HG03025 (cell line): Measurements from ENCODE around the gene IGSF3.

Experiments used
- ATAC-seq: cut with Tn5 transposase; IDR thresholded peaks from one replicate; pipeline ENCODE4 v1.9.1; 2021; ENCODE audit warnings: mild to moderate bottlenecking, moderate library complexity; ENCODE audit not compliant: unreplicated experiment, low FRiP score

IGSF3 gene

GRCh38 chr1:116667575-116668105 lies at the start of gene IGSF3:
IGSF3 (minus strand) TSS chr1:116667733; CDS start chr1:116666326, 1,407 bp downstream.
- ATAC-seq: no peak

- no peak for ATAC-seq
Measured at GRCh38 chr1:116717318-116717717, 49.8 kb upstream of the IGSF3 start.

- no peak for ATAC-seq
Measured at GRCh38 chr1:116716391-116716790, 48.9 kb upstream of the IGSF3 start.

- no peak for ATAC-seq
Measured at GRCh38 chr1:116713474-116713873, 45.9 kb upstream of the IGSF3 start.

GRCh38 chr1:116712510-116712909 lies 45.0 kb upstream of the IGSF3 start:
- no peak for ATAC-seq

GRCh38 chr1:116711263-116711840 lies 43.8 kb upstream of the IGSF3 start:
- ATAC-seq: no peak

- no peak for ATAC-seq
Measured at GRCh38 chr1:116710420-116711262, 43.1 kb upstream of the IGSF3 start.

GRCh38 chr1:116709666-116710167 lies 42.2 kb upstream of the IGSF3 start:
- ATAC-seq: no peak

GRCh38 chr1:116708255-116708900 lies 40.8 kb upstream of the IGSF3 start:
- ATAC-seq: no peak

- ATAC-seq: no peak
Measured at GRCh38 chr1:116706841-116707240, 39.3 kb upstream of the IGSF3 start.

GRCh38 chr1:116706123-116706522 lies 38.6 kb upstream of the IGSF3 start:
- ATAC-seq: no peak

- ATAC-seq: no peak
Measured at GRCh38 chr1:116704278-116704677, 36.7 kb upstream of the IGSF3 start.

GRCh38 chr1:116699605-116700004 lies 32.1 kb upstream of the IGSF3 start:
- no peak for ATAC-seq

GRCh38 chr1:116698244-116698595 lies 30.7 kb upstream of the IGSF3 start:
- no peak for ATAC-seq

GRCh38 chr1:116697548-116698243 lies 30.2 kb upstream of the IGSF3 start:
- ATAC-seq: no peak

GRCh38 chr1:116694524-116694923 lies 27.0 kb upstream of the IGSF3 start:
- no peak for ATAC-seq

- ATAC-seq: no peak
Measured at GRCh38 chr1:116693759-116694480, 26.4 kb upstream of the IGSF3 start.

- ATAC-seq: no peak
Measured at GRCh38 chr1:116692879-116693278, 25.3 kb upstream of the IGSF3 start.

GRCh38 chr1:116690849-116691406 lies 23.4 kb upstream of the IGSF3 start:
- ATAC-seq: no peak

GRCh38 chr1:116690396-116690848 lies 22.9 kb upstream of the IGSF3 start:
- no peak for ATAC-seq
